Spleen (tissue), 7 donors: ENCODE measurements around the gene DMAC2L.

ENCODE experiments used
- POLR2A ChIP-seq, 3 donors: fragments of 450-650 bp; IDR thresholded peaks; one replicate each; pipeline ENCODE4 v1.5.1; 2017; ENCODE audit warnings: antibody characterized with exemption in 3 of 3, mild to moderate bottlenecking in 1 of 3
- POLR2AphosphoS5 ChIP-seq, 3 donors: sonication (generic); formaldehyde crosslinking; IDR thresholded peaks; one replicate each; pipeline ENCODE4 v1.5.1; 2017; ENCODE audit warnings: antibody characterized with exemption in 3 of 3
- TF ChIP-seq, protein P1 (sequence below), 11 experiments: fragments of 200-600 bp in 7 of 11; fragments of 450-650 bp in 4 of 11; sonication (generic) in 4 of 11; IDR thresholded peaks in 8 of 11; conservative IDR thresholded peaks in 3 of 11; 1 replicate in 7 of 11; 2 replicates in 4 of 11; pipeline versions ENCODE4 v1.4.0 to v1.8.0; 2016 to 2021; ENCODE audit warnings: antibody characterized with exemption in 11 of 11, inconsistent platforms in 4 of 11, mild to moderate bottlenecking in 1 of 11
- donor health status: DM: no; HTN: no; CAD: no; lungs with moderate emphysema.
- donor health status: DM: no; HTN: no; CAD: no.
- donor health status: DM: no; HTN: no; CAD: no.

DNA sequence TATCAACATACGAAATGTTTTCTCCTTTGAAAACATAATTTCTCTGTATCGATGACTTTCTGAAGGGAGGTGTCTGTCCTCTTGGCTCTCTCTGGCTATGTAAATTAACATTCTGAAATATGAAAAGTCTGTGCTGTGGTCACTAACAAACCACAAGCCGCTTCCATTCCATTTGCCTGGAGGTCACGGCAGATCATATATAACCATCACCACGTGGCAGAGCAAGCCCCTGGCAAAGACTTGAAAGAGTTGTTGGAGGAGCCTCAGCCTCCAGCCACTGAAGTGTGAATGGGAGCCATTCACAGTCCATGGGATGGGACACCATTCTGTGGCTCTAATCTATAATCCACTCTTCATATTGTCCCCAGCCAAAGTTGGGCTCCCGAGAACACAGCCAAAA is 45.0 kb downstream of the DMAC2L start:
- TF ChIP-seq, protein P1, sequence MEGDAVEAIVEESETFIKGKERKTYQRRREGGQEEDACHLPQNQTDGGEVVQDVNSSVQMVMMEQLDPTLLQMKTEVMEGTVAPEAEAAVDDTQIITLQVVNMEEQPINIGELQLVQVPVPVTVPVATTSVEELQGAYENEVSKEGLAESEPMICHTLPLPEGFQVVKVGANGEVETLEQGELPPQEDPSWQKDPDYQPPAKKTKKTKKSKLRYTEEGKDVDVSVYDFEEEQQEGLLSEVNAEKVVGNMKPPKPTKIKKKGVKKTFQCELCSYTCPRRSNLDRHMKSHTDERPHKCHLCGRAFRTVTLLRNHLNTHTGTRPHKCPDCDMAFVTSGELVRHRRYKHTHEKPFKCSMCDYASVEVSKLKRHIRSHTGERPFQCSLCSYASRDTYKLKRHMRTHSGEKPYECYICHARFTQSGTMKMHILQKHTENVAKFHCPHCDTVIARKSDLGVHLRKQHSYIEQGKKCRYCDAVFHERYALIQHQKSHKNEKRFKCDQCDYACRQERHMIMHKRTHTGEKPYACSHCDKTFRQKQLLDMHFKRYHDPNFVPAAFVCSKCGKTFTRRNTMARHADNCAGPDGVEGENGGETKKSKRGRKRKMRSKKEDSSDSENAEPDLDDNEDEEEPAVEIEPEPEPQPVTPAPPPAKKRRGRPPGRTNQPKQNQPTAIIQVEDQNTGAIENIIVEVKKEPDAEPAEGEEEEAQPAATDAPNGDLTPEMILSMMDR (IDR thresholded peaks at IDR 0.05 in 8 of 11, conservative IDR thresholded peaks at IDR 0.05 in 3 of 11) = no peak
- TF ChIP-seq POLR2A (IDR thresholded peaks at IDR 0.05) (no peak), POLR2AphosphoS5 (IDR thresholded peaks at IDR 0.05) (no peak)
